ENCODE data around the gene OSBPL2.

DNA sequence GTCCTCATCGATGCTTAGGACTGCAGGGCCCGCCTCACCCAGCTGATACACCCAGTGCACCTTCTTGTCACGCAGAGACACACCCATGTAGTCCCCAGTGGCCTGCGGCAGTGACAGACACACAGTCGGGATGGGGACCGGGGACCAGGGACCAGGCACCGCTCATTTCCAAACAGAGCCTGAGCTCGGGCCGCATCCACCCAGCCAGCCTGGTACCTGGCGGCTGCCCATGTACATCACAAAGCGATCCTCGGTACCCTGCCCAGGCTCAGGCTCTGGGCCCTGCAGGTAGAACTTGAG lies 76.0 kb downstream of the OSBPL2 start:
- TF ChIP-seq CTCF (IDR thresholded peaks at IDR 0.05) (no peak), EZH2 (IDR thresholded peaks at IDR 0.05) (no peak)

Measured in neural progenitor cell (in vitro differentiated cells).